ENCODE data around the gene MARVELD1. TPM values are rescaled to one million over a fixed set of nuclear protein-coding genes. Genes with fewer than 3 reads are reported as not detected.

The MARVELD1 gene
- total and polyA plus RNA-seq, 2 of the 8 experiments (the other 6 are each of a cell fraction or from before 2014, with no cell fraction given) = 28.1 to 37.3 TPM

DNA sequence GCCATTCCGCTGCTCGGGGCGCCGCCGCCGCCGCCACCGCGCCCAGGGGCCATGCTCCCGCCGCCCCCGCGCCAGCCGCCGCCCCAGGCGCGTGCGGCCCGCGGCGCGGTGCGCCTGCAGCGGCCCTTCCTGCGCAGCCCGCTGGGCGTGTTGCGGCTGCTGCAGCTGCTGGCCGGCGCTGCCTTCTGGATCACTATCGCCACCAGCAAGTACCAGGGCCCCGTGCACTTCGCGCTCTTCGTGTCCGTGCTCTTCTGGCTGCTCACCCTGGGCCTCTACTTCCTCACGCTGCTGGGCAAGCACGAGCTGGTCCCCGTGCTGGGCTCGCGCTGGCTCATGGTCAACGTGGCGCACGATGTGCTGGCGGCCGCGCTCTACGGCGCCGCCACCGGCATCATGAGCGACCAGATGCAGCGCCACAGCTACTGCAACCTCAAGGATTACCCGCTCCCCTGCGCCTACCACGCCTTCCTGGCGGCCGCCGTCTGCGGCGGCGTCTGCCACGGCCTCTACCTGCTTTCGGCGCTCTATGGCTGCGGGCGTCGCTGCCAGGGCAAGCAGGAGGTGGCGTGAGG is 383 bp downstream of the MARVELD1 start:
- POLR2A ChIA-PET (ENCODE audit: partially characterized antibody) = interaction anchor here (0.9 to 12.5 kb wide), 15 partner anchors 8 to 123 kb away, joined by 3 to 234 read pairs (median 5); partner anchors contain the start of genes AVPI1 and ZFYVE27
- peak overlapping the region; percentile 90 for H4K8ac ChIP-seq (ENCODE audit: extremely low read depth, insufficient read depth, low read length)
- peak overlapping the region; percentile 80 for H3K56ac ChIP-seq (replicated peaks; ENCODE audit: insufficient read length, low read depth, low read length)
- peak overlapping the region; percentile 96 for H4K91ac ChIP-seq (replicated peaks; ENCODE audit: insufficient read length, low read length)
- H3K4me3 ChIP-seq (ENCODE audit: extremely low read depth in 1 of 4, insufficient read depth in 2 of 4, low read depth in 3 of 4, low read length in 4 of 4) = peak overlapping the region; percentile 47 to 78 (median 66)
- H2AFZ ChIP-seq (ENCODE audit: low read length) = peak overlapping the region; percentile 90; the same call in 1 of the 2 replicates
- peak overlapping the region; percentile 65 for H3K4ac ChIP-seq (replicated peaks; ENCODE audit: insufficient read length, low read depth, low read length)
- peak overlapping the region; percentile 37 for H4K5ac ChIP-seq (ENCODE audit: insufficient read length, low read depth, low read length)
- no peak overlapping the region for H2AK5ac ChIP-seq (ENCODE audit: low read depth, low read length)
- peaks cover 5 to 18% (median 11%) of the 10 kb centered on the region in 4 experiments for H3K4me1 ChIP-seq (replicated peaks in 1 of 4; ENCODE audit: control insufficient read depth in 3 of 4, insufficient read depth in 4 of 4, low read length in 3 of 4)
- no peak overlapping the region for H3K23ac ChIP-seq (ENCODE audit: insufficient read length)
- DNase-seq (ENCODE audit: low read depth in 1 of 2, low spot score in 2 of 2) (peak in 1 of 2 experiments; percentile 76), FAIRE-seq (no peak)
- H3K27ac ChIP-seq (ENCODE audit: low read depth, low read length) = peak overlapping the region; percentile 77
- no peaks in the 10 kb centered on the region for H3K9me3 ChIP-seq (ENCODE audit: insufficient read depth in 2 of 2, low read depth in 1 of 2, low read length in 1 of 2)
- peak overlapping the region; percentile 98 for H3K18ac ChIP-seq (ENCODE audit: extremely low read depth, low read length)
- CTCF ChIA-PET (ENCODE audit: partially characterized antibody) = interaction anchor here (0.7 to 20.9 kb wide), 7 partner anchors 8 to 327 kb away, joined by 3 to 773 read pairs (median 9); partner anchors contain the start of genes AVPI1 and ZFYVE27
- peak overlapping the region; percentile 77 for H2BK120ac ChIP-seq (replicated peaks; ENCODE audit: low read depth, low read length)
- 1% methylated on average over 25 of the region's 69 CpGs; no CpG with 5 or more reads in 1 of the 2 experiments for WGBS, 2 experiments (ENCODE audit: extremely low coverage in 1 of 2, insufficient coverage in 1 of 2, insufficient read length in 1 of 2, insufficient replicate concordance in 2 of 2, low coverage in 1 of 2, low lambda C conversion rate in 2 of 2, missing lambda C conversion rate in 1 of 2)
- H3K14ac ChIP-seq (ENCODE audit: insufficient read length) = no peak overlapping the region
- H2BK20ac ChIP-seq (ENCODE audit: low read length) = no peak overlapping the region
- peaks cover 0 to 5% of the 10 kb centered on the region in 2 experiments; a peak in 1 of 4 replicates for H3K79me2 ChIP-seq (ENCODE audit: control insufficient read depth in 1 of 2, insufficient read depth in 2 of 2, low read length in 2 of 2)
- peaks cover 16% of the 10 kb centered on the region for H3K23me2 ChIP-seq (ENCODE audit: low read depth, low read length)
- 0 out of 2 replicates have a peak overlapping the region, but pooled peaks have one; percentile 94 for H2BK12ac ChIP-seq (ENCODE audit: low read depth, low read length)
- H3K4me2 ChIP-seq (ENCODE audit: insufficient read depth in 1 of 2, low read depth in 2 of 2, low read length in 2 of 2) = peak overlapping the region; percentile 74 to 97
- peak overlapping the region; percentile 97; the same call in 1 of the 2 replicates for H2BK15ac ChIP-seq (ENCODE audit: low read length)
- no peaks in the 10 kb centered on the region for H4K20me1 ChIP-seq (replicated peaks in 1 of 2; ENCODE audit: control insufficient read depth in 1 of 2, insufficient read depth in 2 of 2, low read length in 2 of 2)
- peaks cover 0 to 16% (median 4%) of the 10 kb centered on the region in 4 experiments; a peak in 3 of 8 replicates for H3K36me3 ChIP-seq (ENCODE audit: control insufficient read depth in 2 of 4, insufficient read depth in 4 of 4, low read length in 3 of 4)
- peak overlapping the region; percentile 32 to 90 (median 84); a peak in 6 of 7 replicates for H3K9ac ChIP-seq (replicated peaks in 1 of 4; ENCODE audit: extremely low read depth in 1 of 4, low read depth in 3 of 4, low read length in 3 of 4)
- H3K27me3 ChIP-seq (replicated peaks in 1 of 4; ENCODE audit: control insufficient read depth in 3 of 4, extremely low read depth in 1 of 4, insufficient read depth in 3 of 4, low read length in 3 of 4) = no peaks in the 10 kb centered on the region
- 0 out of 2 replicates have a peak, but pooled peaks cover 1% of the 10 kb centered on the region for H3K79me1 ChIP-seq (ENCODE audit: low read depth, low read length)
- H2BK5ac ChIP-seq (ENCODE audit: low read depth, low read length) = peak overlapping the region; percentile 95
- TF ChIP-seq BACH1 (IDR thresholded peaks at IDR 0.05; ENCODE audit: low read length) (no peak), SIRT6 (IDR thresholded peaks at IDR 0.05; ENCODE audit: low read length) (no peak), SP4 (IDR thresholded peaks at IDR 0.05; ENCODE audit: low read length) (no peak), JUND (IDR thresholded peaks at IDR 0.05; ENCODE audit: low read length) (no peak), TBP (IDR thresholded peaks at IDR 0.05; ENCODE audit: low read depth, low read length) (0 out of 2 replicates have a peak, but pooled peaks have one; percentile 35), YY1 (IDR thresholded peaks at IDR 0.05; ENCODE audit: low read depth, low read length) (peak; percentile 55; the same call in 1 of the 2 replicates), CHD2 (IDR thresholded peaks at IDR 0.05; ENCODE audit: low read length) (no peak), CBX8 (IDR thresholded peaks at IDR 0.05; ENCODE audit: borderline replicate concordance, low read depth, low read length) (no peak), POLR2AphosphoS5 (IDR thresholded peaks at IDR 0.05; ENCODE audit: low read depth, low read length) (peak; percentile 53; the same call in 1 of the 2 replicates)
- TF ChIP-seq, protein P1, sequence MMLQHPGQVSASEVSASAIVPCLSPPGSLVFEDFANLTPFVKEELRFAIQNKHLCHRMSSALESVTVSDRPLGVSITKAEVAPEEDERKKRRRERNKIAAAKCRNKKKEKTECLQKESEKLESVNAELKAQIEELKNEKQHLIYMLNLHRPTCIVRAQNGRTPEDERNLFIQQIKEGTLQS (IDR thresholded peaks at IDR 0.05; ENCODE audit: insufficient read depth, low read depth, low read length) = no peak
